GM19099 (cell line): ENCODE data around the gene ANXA5.

Experiments used
- POLR2A ChIP-seq: IDR thresholded peaks from 3 replicates; pipeline ENCODE4 v1.6.1; 2011; ENCODE audit warnings: low read depth; ENCODE audit not compliant: insufficient read length; ENCODE audit errors: extremely low read depth

Gene ANXA5

GRCh38 chr4:121674191-121674590, 22.6 kb downstream of the ANXA5 start:
- no peak for TF ChIP-seq POLR2A

- TF ChIP-seq POLR2A: no peak
Observed at GRCh38 chr4:121669163-121669550, 27.6 kb downstream of the ANXA5 start.

- no peak for TF ChIP-seq POLR2A
Observed at GRCh38 chr4:121668368-121669162, 28.2 kb downstream of the ANXA5 start.

- TF ChIP-seq POLR2A: no peak
Observed at GRCh38 chr4:121666091-121666679, 30.6 kb downstream of the ANXA5 start.

GRCh38 chr4:121665371-121665770, 31.4 kb downstream of the ANXA5 start:
- no peak for TF ChIP-seq POLR2A

GRCh38 chr4:121662225-121662624, 34.6 kb downstream of the ANXA5 start:
- no peak for TF ChIP-seq POLR2A

- TF ChIP-seq POLR2A: no peak
Observed at GRCh38 chr4:121658125-121658524, 38.7 kb downstream of the ANXA5 start.

- no peak for TF ChIP-seq POLR2A
Observed at GRCh38 chr4:121656269-121656641, 40.5 kb downstream of the ANXA5 start.

GRCh38 chr4:121655320-121656268, 41.2 kb downstream of the ANXA5 start:
- TF ChIP-seq POLR2A: no peak

- no peak for TF ChIP-seq POLR2A
Observed at GRCh38 chr4:121654738-121655137, 42.0 kb downstream of the ANXA5 start.

- no peak for TF ChIP-seq POLR2A
Observed at GRCh38 chr4:121653986-121654385, 42.8 kb downstream of the ANXA5 start.

GRCh38 chr4:121653214-121653613, 43.6 kb downstream of the ANXA5 start:
- TF ChIP-seq POLR2A: no peak

GRCh38 chr4:121651597-121651996, 45.2 kb downstream of the ANXA5 start:
- no peak for TF ChIP-seq POLR2A

- TF ChIP-seq POLR2A: no peak
Observed at GRCh38 chr4:121650741-121651140, 46.0 kb downstream of the ANXA5 start.

- no peak for TF ChIP-seq POLR2A
Observed at GRCh38 chr4:121648516-121648915, 48.3 kb downstream of the ANXA5 start.
